Measurements from ENCODE around the gene TAS2R38.

Gene TAS2R38

GRCh38 chr7:141975806-141976523, 2.4 kb upstream of the TAS2R38 start:
- DNase-seq (ENCODE audit: low read depth) = peak; percentile 39

GRCh38 chr7:141974831-141975230, 1.3 kb upstream of the TAS2R38 start:
- no peak for DNase-seq (ENCODE audit: low read depth)

GRCh38 chr7:141960687-141961422, 12.7 kb downstream of the TAS2R38 start:
- no peak for DNase-seq (ENCODE audit: low read depth)

GRCh38 chr7:141956084-141956483, 17.5 kb downstream of the TAS2R38 start:
- DNase-seq (ENCODE audit: low read depth) = no peak

- DNase-seq (ENCODE audit: low read depth) = no peak
Observed at GRCh38 chr7:141954334-141954733, 19.2 kb downstream of the TAS2R38 start.

GRCh38 chr7:141952461-141952860, 21.1 kb downstream of the TAS2R38 start:
- DNase-seq (ENCODE audit: low read depth) = no peak

- no peak for DNase-seq (ENCODE audit: low read depth)
Observed at GRCh38 chr7:141950806-141951205, 22.8 kb downstream of the TAS2R38 start.

GRCh38 chr7:141949911-141950310, 23.7 kb downstream of the TAS2R38 start:
- no peak for DNase-seq (ENCODE audit: low read depth)

- no peak for DNase-seq (ENCODE audit: low read depth)
Observed at GRCh38 chr7:141949451-141949850, 24.1 kb downstream of the TAS2R38 start.

- no peak for DNase-seq (ENCODE audit: low read depth)
Observed at GRCh38 chr7:141949021-141949420, 24.6 kb downstream of the TAS2R38 start.

- no peak for DNase-seq (ENCODE audit: low read depth)
Observed at GRCh38 chr7:141946796-141947195, 26.8 kb downstream of the TAS2R38 start, which contains the start of gene CLEC5A. TSS of gene CLEC5A (minus strand) at chr7:141946974. CDS start at chr7:141946292, 682 bp downstream.

- DNase-seq (ENCODE audit: low read depth) = no peak
Observed at GRCh38 chr7:141945356-141945755, 28.2 kb downstream of the TAS2R38 start.

GRCh38 chr7:141944811-141945210, 28.8 kb downstream of the TAS2R38 start:
- DNase-seq (ENCODE audit: low read depth) = no peak

- no peak for DNase-seq (ENCODE audit: low read depth)
Observed at GRCh38 chr7:141943846-141944245, 29.7 kb downstream of the TAS2R38 start.

GRCh38 chr7:141941075-141941474, 32.5 kb downstream of the TAS2R38 start:
- no peak for DNase-seq (ENCODE audit: low read depth)

- no peak for DNase-seq (ENCODE audit: low read depth)
Observed at GRCh38 chr7:141930211-141930610, 43.4 kb downstream of the TAS2R38 start.

GRCh38 chr7:141928845-141929195, 44.8 kb downstream of the TAS2R38 start:
- DNase-seq (ENCODE audit: low read depth) = no peak

GRCh38 chr7:141928146-141928844, 45.3 kb downstream of the TAS2R38 start:
- no peak for DNase-seq (ENCODE audit: low read depth)
